NCI-H2081 treated with DMSO at 0.1 percent for 48 hours (cell line): ENCODE measurements around the gene FGF4.

ENCODE experiments used
- DNase-seq: peaks from one replicate; lab custom pipeline; 2025; lab: John Stamatoyannopoulos, UW

The FGF4 gene

GRCh38 chr11:69807106-69807815, 32.1 kb upstream of the FGF4 start:
- no peak for DNase-seq

GRCh38 chr11:69804769-69805508, 29.8 kb upstream of the FGF4 start:
- no peak for DNase-seq

GRCh38 chr11:69803604-69804218, 28.6 kb upstream of the FGF4 start:
- no peak for DNase-seq

- DNase-seq = no peak
These were observed 27.9 kb upstream of the FGF4 start for GRCh38 chr11:69803022-69803421.

- no peak for DNase-seq
These were observed 27.4 kb upstream of the FGF4 start for GRCh38 chr11:69802590-69802989.

GRCh38 chr11:69801513-69802335, 26.6 kb upstream of the FGF4 start:
- DNase-seq = no peak

GRCh38 chr11:69800278-69800677, 25.1 kb upstream of the FGF4 start:
- no peak for DNase-seq

- DNase-seq = no peak
These were observed 24.4 kb upstream of the FGF4 start for GRCh38 chr11:69799582-69799981.

GRCh38 chr11:69799097-69799496, 24.0 kb upstream of the FGF4 start:
- no peak for DNase-seq

GRCh38 chr11:69797737-69798528, 22.8 kb upstream of the FGF4 start:
- DNase-seq = no peak

GRCh38 chr11:69797156-69797555, 22.0 kb upstream of the FGF4 start:
- no peak for DNase-seq

GRCh38 chr11:69796063-69796462, 20.9 kb upstream of the FGF4 start:
- DNase-seq = no peak

- no peak for DNase-seq
These were observed 16.4 kb upstream of the FGF4 start for GRCh38 chr11:69791276-69792180.

- no peak for DNase-seq
These were observed 13.8 kb upstream of the FGF4 start for GRCh38 chr11:69788956-69789355.

GRCh38 chr11:69787906-69788305, 12.8 kb upstream of the FGF4 start:
- no peak for DNase-seq

GRCh38 chr11:69787457-69787856, 12.3 kb upstream of the FGF4 start:
- no peak for DNase-seq

GRCh38 chr11:69781241-69781640, 6.1 kb upstream of the FGF4 start:
- no peak for DNase-seq

- DNase-seq = no peak
These were observed 3.2 kb upstream of the FGF4 start for GRCh38 chr11:69778373-69778772.

GRCh38 chr11:69774354-69775162, 583 bp downstream of the FGF4 start:
- no peak for DNase-seq
